GM12801 (cell line): Measurements from ENCODE around the gene KLHDC2.

Experiments
- TF ChIP-seq, protein P1 (sequence below): IDR thresholded peaks from one replicate; pipeline ENCODE4 v1.5.1; 2011; ENCODE audit warnings: control low read depth; ENCODE audit not compliant: insufficient read length; ENCODE audit errors: extremely low read depth

Gene KLHDC2

GRCh38 chr14:49808780-49809179 is 40.8 kb downstream of the KLHDC2 start:
- TF ChIP-seq, protein P1, sequence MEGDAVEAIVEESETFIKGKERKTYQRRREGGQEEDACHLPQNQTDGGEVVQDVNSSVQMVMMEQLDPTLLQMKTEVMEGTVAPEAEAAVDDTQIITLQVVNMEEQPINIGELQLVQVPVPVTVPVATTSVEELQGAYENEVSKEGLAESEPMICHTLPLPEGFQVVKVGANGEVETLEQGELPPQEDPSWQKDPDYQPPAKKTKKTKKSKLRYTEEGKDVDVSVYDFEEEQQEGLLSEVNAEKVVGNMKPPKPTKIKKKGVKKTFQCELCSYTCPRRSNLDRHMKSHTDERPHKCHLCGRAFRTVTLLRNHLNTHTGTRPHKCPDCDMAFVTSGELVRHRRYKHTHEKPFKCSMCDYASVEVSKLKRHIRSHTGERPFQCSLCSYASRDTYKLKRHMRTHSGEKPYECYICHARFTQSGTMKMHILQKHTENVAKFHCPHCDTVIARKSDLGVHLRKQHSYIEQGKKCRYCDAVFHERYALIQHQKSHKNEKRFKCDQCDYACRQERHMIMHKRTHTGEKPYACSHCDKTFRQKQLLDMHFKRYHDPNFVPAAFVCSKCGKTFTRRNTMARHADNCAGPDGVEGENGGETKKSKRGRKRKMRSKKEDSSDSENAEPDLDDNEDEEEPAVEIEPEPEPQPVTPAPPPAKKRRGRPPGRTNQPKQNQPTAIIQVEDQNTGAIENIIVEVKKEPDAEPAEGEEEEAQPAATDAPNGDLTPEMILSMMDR: no peak

DNA sequence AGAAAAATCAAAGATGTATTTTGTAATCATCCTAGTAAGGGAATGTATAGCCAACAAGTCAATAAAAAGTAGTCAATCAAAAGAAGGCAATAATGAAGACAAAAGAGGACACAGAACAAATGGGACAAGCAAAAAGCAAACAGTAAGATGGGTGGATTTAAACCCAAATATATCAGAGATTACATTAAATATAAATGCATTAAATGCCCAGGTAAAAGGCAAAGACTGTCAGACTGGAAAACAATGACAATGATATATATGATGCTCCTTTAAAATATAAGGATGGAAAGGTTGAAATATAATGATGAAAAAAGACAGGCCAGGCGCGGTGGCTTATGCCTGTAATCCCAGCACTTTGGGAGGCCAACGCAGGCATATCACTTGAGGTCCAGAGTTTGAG is 48.9 kb downstream of the KLHDC2 start:
- TF ChIP-seq, protein P1: no peak

DNA sequence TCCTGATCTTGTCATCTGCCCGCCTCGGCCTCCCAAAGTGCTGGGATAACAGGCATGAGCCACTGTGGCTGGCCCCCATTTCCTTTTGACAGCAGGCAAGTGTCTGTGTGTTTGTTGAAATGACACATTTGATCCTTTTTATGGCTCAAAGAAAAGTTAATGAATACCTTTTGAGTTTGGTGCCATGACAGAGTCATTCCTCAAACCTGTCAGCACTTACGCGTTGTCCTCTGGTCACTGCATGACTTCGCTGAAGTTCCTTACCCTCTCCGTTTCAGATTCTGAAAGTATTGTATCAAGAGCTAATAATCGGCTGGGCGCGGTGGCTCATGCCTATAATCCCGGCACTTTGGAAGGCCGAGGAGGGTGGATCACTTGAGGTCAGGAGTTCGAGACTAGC is 52.2 kb downstream of the KLHDC2 start:
- TF ChIP-seq, protein P1: no peak

GRCh38 chr14:49828640-49829039 is 60.7 kb downstream of the KLHDC2 start:
- TF ChIP-seq, protein P1: no peak
